K562 (cell line): ENCODE data around the gene XYLB. TPM values are rescaled to one million over a fixed set of nuclear protein-coding genes. Genes with fewer than 3 reads are reported as not detected.

Source experiments
- CTCFL ChIP-seq: IDR thresholded peaks from 2 replicates; pipeline ENCODE4 v1.6.1; 2011; ENCODE audit warnings: borderline replicate concordance, low read depth, mild to moderate bottlenecking, moderate library complexity, low read length; ENCODE audit not compliant: insufficient read depth, poor library complexity, severe bottlenecking
- ESRRB ChIP-seq: fragments of 250-450 bp; sonication (Bioruptor Pico); IDR thresholded peaks from 2 replicates; pipeline ENCODE4 v1.5.0; 2020; ENCODE audit warnings: mild to moderate bottlenecking, moderate library complexity, borderline replicate concordance
- ETS2 ChIP-seq: IDR thresholded peaks from 2 replicates; pipeline ENCODE4 v1.6.1; 2016; ENCODE audit warnings: borderline replicate concordance, missing genetic modification characterization, mild to moderate bottlenecking, moderate library complexity, missing compliant biosample characterization; ENCODE audit not compliant: poor library complexity, severe bottlenecking
- GABPB1 ChIP-seq: sonication (generic); formaldehyde crosslinking; IDR thresholded peaks from 2 replicates; pipeline ENCODE4 v1.8.0; 2022; ENCODE audit warnings: mild to moderate bottlenecking, missing genetic modification reagents
- HEY1 ChIP-seq: fragments of 250-450 bp; sonication (Bioruptor Pico); IDR thresholded peaks from 2 replicates; pipeline ENCODE4 v1.5.0; 2020; ENCODE audit warnings: mild to moderate bottlenecking, moderate library complexity, borderline replicate concordance
- NFYB ChIP-seq: IDR thresholded peaks from 2 replicates; pipeline ENCODE4 v1.6.1; 2011; ENCODE audit warnings: mild to moderate bottlenecking, moderate library complexity; ENCODE audit not compliant: insufficient read length; ENCODE audit errors: extremely low read depth
- NR3C1 ChIP-seq: sonication (generic); formaldehyde crosslinking; IDR thresholded peaks from 2 replicates; pipeline ENCODE4 v1.8.1; 2022; ENCODE audit warnings: missing genetic modification reagents
- PHF20 ChIP-seq: fragments of 450-650 bp; IDR thresholded peaks from 2 replicates; pipeline ENCODE4 v1.6.1; 2018; ENCODE audit not compliant: partially characterized antibody
- POLR3A ChIP-seq: IDR thresholded peaks from 2 replicates; pipeline ENCODE4 v1.6.1; 2011; ENCODE audit warnings: borderline replicate concordance, mild to moderate bottlenecking, moderate library complexity; ENCODE audit not compliant: insufficient read length, insufficient read depth; ENCODE audit errors: extremely low read depth
- PYGO2 ChIP-seq: fragments of 450-650 bp; IDR thresholded peaks from 2 replicates; pipeline ENCODE4 v1.6.1; 2016; ENCODE audit warnings: mild to moderate bottlenecking, missing genetic modification characterization, moderate library complexity, missing compliant biosample characterization
- SIRT6 ChIP-seq: IDR thresholded peaks from one replicate; pipeline ENCODE4 v1.6.1; 2012; ENCODE audit warnings: low read depth, mild to moderate bottlenecking, control low read depth, inconsistent platforms, low read length, moderate library complexity
- TARDBP ChIP-seq: fragments of 450-650 bp; IDR thresholded peaks from 2 replicates; pipeline ENCODE4 v1.6.1; 2016
- VEZF1 ChIP-seq: fragments of 200-800 bp; sonication (Bioruptor generic); IDR thresholded peaks from 2 replicates; pipeline ENCODE4 v1.6.1; 2017; ENCODE audit warnings: missing genetic modification characterization, missing compliant biosample characterization
- ZBTB2 ChIP-seq: fragments of 450-650 bp; IDR thresholded peaks from 2 replicates; pipeline ENCODE4 v1.6.1; 2016; ENCODE audit warnings: antibody characterized with exemption
- ZBTB5 ChIP-seq: fragments of 450-650 bp; IDR thresholded peaks from 2 replicates; pipeline ENCODE4 v1.6.1; 2017; ENCODE audit warnings: antibody characterized with exemption
- ZFP1 ChIP-seq: fragments of 450-650 bp; formaldehyde crosslinking; IDR thresholded peaks from 2 replicates; pipeline ENCODE4 v1.4.0; 2020; ENCODE audit warnings: mild to moderate bottlenecking, mixed read lengths
- ZNF124 ChIP-seq: sonication (generic); formaldehyde crosslinking; IDR thresholded peaks from 2 replicates; pipeline ENCODE4 v1.8.1; 2022; ENCODE audit warnings: missing genetic modification reagents
- ZNF639 ChIP-seq, 2 experiments: fragments of 200-800 bp in 1 of 2; sonication (Bioruptor generic) in 1 of 2; sonication (generic) in 1 of 2; formaldehyde crosslinking in 1 of 2; IDR thresholded peaks in 1 of 2; conservative IDR thresholded peaks in 1 of 2; 2 replicates each; pipeline versions ENCODE4 v1.5.0 to v1.6.1; 2016 to 2020; ENCODE audit warnings: missing compliant biosample characterization in 1 of 2, missing genetic modification characterization in 1 of 2, missing genetic modification reagents in 1 of 2
- polyA plus RNA-seq, 8 experiments: library from polyadenylated mRNA; depleted of rRNA in 4 of 8; stranded (reverse) in 5 of 8; unstranded in 3 of 8; fragments of >200 nt; fragmentation: Nextera tagmentation in 2 of 8; fragmentation: Illumina TruSeq in 1 of 8; extraction: Ambion mirVana in 2 of 8; extraction: Trizol in 1 of 8; gene quantifications; 2 replicates each; pipeline versions ENCODE4 v1.2.1 to v1.2.3, GENCODE V29; 2011 to 2014; ENCODE audit warnings: inconsistent platforms in 1 of 8, missing spikeins in 1 of 8
- total RNA-seq, 7 experiments: library from RNA; depleted of rRNA in 6 of 7; stranded (reverse); fragments of >200 nt in 6 of 7; fragmentation: Illumina TruSeq in 2 of 7; extraction: Trizol in 2 of 7; gene quantifications; 2 replicates each; pipeline versions ENCODE4 v1.2.1 to v1.2.3, GENCODE V29; 2011 to 2021; ENCODE audit warnings: low replicate concordance in 1 of 7

The XYLB gene
- total and polyA plus RNA-seq, 9 of the 15 experiments (the other 6 are each of a cell fraction or from before 2014, with no cell fraction given): 4.0 to 20.2 (median 13.2) TPM

- peak; percentile 83 for TF ChIP-seq ZBTB2
- TF ChIP-seq PYGO2 (tag): no peak
- TF ChIP-seq ZFP1 (CRISPR knock-in tag): no peak
- 0 out of 4 replicates have a peak, but pooled peaks of 1 of the 2 experiments have one; percentile 14 for TF ChIP-seq ZNF639 (CRISPR knock-in tag; conservative IDR thresholded peaks at IDR 0.05 in 1 of 2, IDR thresholded peaks at IDR 0.05 in 1 of 2)
- TF ChIP-seq SIRT6: no peak
- peak; percentile 89 for TF ChIP-seq VEZF1 (CRISPR knock-in tag)
- peak; percentile 100 for TF ChIP-seq CTCFL
- TF ChIP-seq TARDBP: peak; percentile 85
- peak; percentile 85 for TF ChIP-seq GABPB1 (CRISPR knock-in tag)
- no peak for TF ChIP-seq HEY1 (CRISPR knock-in tag)
- TF ChIP-seq NFYB: no peak
- TF ChIP-seq ZNF124 (CRISPR knock-in tag): peak; percentile 92
- no peak for TF ChIP-seq ETS2 (tag)
- TF ChIP-seq ZBTB5: no peak
- peak; percentile 96 for TF ChIP-seq NR3C1
- TF ChIP-seq POLR3A: no peak
- peak; percentile 63 for TF ChIP-seq PHF20
- no peak for TF ChIP-seq ESRRB (CRISPR knock-in tag)
These were observed at the start of gene XYLB (continued) for GRCh38 chr3:38346587-38347410.
